HL-60 (cell line): ENCODE measurements around the gene COL23A1.

Experiments used
- DNase-seq, 2 experiments: peaks; one replicate each; pipeline ENCODE4 v3.0.0-alpha.2; 2010 to 2020; ENCODE audit warnings: low read depth in 1 of 2, low spot score in 1 of 2
- H3K27ac ChIP-seq: fragments of 250-450 bp; sonication (Bioruptor Pico); replicated peaks from 2 replicates; pipeline ENCODE4 v1.5.1; 2020; ENCODE audit warnings: mild to moderate bottlenecking, moderate library complexity
- H3K27me3 ChIP-seq: fragments of 250-450 bp; sonication (Bioruptor Pico); 2 replicates; pipeline ENCODE4 v1.5.1; 2021; ENCODE audit warnings: mild to moderate bottlenecking, moderate library complexity; ENCODE audit not compliant: insufficient read depth, poor library complexity, severe bottlenecking
- H3K4me3 ChIP-seq: replicated peaks from 2 replicates; pipeline ENCODE4 v1.5.1; 2011; ENCODE audit warnings: mild to moderate bottlenecking, control low read depth, low read length; ENCODE audit not compliant: insufficient read depth
- GABPA ChIP-seq: IDR thresholded peaks from 2 replicates; pipeline ENCODE4 v1.6.1; 2012; ENCODE audit warnings: low read depth
- POLR2AphosphoS5 ChIP-seq: IDR thresholded peaks from 2 replicates; pipeline ENCODE4 v1.6.1; 2012; ENCODE audit warnings: low read depth
- SPI1 ChIP-seq: IDR thresholded peaks from 2 replicates; pipeline ENCODE4 v1.6.1; 2012; ENCODE audit warnings: low read depth, mild to moderate bottlenecking, borderline replicate concordance
- TF ChIP-seq, protein P1 (sequence below): IDR thresholded peaks from 2 replicates; pipeline ENCODE4 v1.6.1; 2012; ENCODE audit warnings: low read depth; ENCODE audit not compliant: insufficient replicate concordance
- TF ChIP-seq, protein P2 (sequence below): IDR thresholded peaks from one replicate; pipeline ENCODE4 v1.5.1; 2011; ENCODE audit warnings: low read length, control low read depth, inconsistent platforms; ENCODE audit not compliant: insufficient read depth

COL23A1 gene

DNA sequence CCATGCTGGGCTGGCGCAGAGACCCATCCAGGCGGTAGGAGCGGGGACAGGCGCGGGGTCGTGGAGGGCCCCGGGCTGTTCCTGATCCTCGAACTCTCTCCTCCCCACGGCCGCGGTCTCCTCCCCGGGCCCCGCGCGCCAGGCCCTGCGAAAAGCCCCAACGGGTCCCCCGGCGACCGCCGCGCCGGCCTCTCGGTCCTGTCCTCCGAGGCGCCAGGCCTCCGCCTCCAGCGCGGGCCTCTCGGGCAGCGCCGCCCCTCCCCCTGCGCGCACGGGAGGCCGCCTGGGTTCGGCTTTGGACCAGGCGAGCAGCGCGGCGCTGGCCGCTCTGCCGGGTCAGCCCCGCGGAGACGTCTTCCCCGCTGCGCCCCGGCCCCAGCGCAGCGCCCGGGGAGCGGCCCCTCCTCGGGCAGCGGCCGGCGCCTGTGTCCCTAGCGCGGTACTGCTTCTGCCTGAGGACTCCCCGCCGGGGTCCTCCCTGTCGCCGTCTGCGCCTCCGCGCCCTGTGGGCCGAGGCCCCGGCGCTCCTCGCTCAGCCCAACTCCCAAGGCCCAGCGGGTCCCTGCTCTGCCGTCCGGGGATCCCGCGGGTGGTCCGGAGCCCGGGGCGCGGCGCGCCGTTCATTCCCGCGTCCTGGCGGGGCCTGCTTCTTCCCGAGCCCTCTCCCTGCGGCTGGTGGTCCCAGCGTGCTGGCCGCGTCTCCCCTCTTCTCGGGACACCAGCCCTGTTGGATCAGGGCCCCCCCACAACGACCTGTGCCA, 13.4 kb downstream of the COL23A1 start:
- no peak for TF ChIP-seq SPI1
- TF ChIP-seq, protein P1, sequence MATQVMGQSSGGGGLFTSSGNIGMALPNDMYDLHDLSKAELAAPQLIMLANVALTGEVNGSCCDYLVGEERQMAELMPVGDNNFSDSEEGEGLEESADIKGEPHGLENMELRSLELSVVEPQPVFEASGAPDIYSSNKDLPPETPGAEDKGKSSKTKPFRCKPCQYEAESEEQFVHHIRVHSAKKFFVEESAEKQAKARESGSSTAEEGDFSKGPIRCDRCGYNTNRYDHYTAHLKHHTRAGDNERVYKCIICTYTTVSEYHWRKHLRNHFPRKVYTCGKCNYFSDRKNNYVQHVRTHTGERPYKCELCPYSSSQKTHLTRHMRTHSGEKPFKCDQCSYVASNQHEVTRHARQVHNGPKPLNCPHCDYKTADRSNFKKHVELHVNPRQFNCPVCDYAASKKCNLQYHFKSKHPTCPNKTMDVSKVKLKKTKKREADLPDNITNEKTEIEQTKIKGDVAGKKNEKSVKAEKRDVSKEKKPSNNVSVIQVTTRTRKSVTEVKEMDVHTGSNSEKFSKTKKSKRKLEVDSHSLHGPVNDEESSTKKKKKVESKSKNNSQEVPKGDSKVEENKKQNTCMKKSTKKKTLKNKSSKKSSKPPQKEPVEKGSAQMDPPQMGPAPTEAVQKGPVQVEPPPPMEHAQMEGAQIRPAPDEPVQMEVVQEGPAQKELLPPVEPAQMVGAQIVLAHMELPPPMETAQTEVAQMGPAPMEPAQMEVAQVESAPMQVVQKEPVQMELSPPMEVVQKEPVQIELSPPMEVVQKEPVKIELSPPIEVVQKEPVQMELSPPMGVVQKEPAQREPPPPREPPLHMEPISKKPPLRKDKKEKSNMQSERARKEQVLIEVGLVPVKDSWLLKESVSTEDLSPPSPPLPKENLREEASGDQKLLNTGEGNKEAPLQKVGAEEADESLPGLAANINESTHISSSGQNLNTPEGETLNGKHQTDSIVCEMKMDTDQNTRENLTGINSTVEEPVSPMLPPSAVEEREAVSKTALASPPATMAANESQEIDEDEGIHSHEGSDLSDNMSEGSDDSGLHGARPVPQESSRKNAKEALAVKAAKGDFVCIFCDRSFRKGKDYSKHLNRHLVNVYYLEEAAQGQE: no peak
- no peak for TF ChIP-seq GABPA
- no peak for TF ChIP-seq POLR2AphosphoS5
- TF ChIP-seq, protein P2, sequence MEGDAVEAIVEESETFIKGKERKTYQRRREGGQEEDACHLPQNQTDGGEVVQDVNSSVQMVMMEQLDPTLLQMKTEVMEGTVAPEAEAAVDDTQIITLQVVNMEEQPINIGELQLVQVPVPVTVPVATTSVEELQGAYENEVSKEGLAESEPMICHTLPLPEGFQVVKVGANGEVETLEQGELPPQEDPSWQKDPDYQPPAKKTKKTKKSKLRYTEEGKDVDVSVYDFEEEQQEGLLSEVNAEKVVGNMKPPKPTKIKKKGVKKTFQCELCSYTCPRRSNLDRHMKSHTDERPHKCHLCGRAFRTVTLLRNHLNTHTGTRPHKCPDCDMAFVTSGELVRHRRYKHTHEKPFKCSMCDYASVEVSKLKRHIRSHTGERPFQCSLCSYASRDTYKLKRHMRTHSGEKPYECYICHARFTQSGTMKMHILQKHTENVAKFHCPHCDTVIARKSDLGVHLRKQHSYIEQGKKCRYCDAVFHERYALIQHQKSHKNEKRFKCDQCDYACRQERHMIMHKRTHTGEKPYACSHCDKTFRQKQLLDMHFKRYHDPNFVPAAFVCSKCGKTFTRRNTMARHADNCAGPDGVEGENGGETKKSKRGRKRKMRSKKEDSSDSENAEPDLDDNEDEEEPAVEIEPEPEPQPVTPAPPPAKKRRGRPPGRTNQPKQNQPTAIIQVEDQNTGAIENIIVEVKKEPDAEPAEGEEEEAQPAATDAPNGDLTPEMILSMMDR: no peak
- Histone ChIP-seq H3K4me3 (no peak overlapping the region), H3K27me3 (no peaks in the 10 kb centered on the region), H3K27ac (no peak overlapping the region)
- no peak for DNase-seq

DNA sequence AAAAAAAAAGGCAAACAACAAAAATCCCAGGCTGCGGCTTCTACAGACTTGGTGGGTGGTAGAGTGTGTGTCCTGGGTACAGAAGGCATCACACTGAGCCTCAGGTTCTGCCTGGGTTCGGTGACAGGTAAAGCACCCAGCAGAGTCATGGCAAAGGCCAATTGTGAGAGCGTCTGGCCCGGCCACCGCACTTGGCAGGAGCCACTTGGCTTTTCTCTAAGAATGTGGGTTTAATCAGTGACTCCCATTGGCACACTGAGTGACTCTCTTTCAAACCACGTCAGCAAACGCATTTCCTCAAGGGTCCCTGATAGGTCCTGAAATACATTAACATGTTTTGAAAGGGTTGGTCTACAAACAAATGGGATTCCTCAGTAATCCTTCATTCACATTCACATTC, 17.0 kb downstream of the COL23A1 start:
- Histone ChIP-seq H3K27ac (no peak overlapping the region), H3K27me3 (no peaks in the 10 kb centered on the region), H3K4me3 (no peak overlapping the region)
- DNase-seq: no peak
- TF ChIP-seq POLR2AphosphoS5 (no peak), GABPA (no peak), SPI1 (no peak)
- TF ChIP-seq, protein P2: no peak
- TF ChIP-seq, protein P1: no peak

DNA sequence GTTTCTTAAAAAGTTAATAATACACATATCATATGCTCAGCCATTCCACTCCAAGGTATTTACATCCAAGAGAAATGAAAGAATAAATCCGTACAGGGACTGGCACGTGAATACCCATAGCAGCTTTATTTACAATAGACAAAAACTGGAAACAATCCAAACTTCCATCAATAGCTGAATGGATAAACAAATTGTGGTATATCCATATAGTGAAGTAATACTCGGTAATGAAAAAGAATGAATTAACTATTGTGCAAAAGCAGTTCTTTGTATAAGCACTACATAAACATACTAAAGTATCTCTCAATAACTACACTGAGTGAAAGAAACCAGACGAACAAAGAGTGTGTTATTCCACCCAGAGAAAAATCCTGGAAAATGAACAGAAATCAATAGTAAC, 17.6 kb downstream of the COL23A1 start:
- Histone ChIP-seq H3K27me3 (no peaks in the 10 kb centered on the region), H3K27ac (no peak overlapping the region), H3K4me3 (no peak overlapping the region)
- TF ChIP-seq, protein P1: no peak
- TF ChIP-seq SPI1 (no peak), GABPA (no peak), POLR2AphosphoS5 (no peak)
- TF ChIP-seq, protein P2: no peak
- no peak for DNase-seq
